ENCODE measurements around the gene UNC13B.

Gene UNC13B

DNA sequence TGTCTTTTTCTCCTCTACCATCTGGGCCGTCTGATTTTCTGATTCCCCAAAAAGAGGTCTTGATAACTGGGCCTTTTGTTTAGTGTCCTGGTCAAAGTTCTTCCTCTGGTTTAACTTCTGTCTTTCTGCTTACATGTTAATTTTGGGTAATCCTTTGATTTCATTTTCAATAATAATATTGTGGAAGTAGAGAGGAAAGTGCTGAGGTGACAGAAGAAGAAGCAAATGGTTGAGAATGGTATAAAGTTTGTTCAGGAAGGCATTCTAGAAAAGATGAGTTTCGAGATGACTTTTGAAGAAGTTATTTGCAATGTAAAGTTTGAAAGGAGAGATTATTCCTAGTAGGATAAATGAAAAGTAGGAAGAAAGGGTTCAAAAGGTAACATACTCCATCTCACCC, 118.1 kb downstream of the UNC13B start:
- H3K9ac ChIP-seq (ENCODE audit: low read length): no peak overlapping the region
- no peaks in the 10 kb centered on the region for H4K20me1 ChIP-seq (ENCODE audit: insufficient read depth, low read length)
- H3K4me3 ChIP-seq (ENCODE audit: low read depth, low read length, poor library complexity, severe bottlenecking): no peak overlapping the region
- H3K27me3 ChIP-seq (ENCODE audit: insufficient read depth, low read length): no peaks in the 10 kb centered on the region
- TF ChIP-seq, protein P1, sequence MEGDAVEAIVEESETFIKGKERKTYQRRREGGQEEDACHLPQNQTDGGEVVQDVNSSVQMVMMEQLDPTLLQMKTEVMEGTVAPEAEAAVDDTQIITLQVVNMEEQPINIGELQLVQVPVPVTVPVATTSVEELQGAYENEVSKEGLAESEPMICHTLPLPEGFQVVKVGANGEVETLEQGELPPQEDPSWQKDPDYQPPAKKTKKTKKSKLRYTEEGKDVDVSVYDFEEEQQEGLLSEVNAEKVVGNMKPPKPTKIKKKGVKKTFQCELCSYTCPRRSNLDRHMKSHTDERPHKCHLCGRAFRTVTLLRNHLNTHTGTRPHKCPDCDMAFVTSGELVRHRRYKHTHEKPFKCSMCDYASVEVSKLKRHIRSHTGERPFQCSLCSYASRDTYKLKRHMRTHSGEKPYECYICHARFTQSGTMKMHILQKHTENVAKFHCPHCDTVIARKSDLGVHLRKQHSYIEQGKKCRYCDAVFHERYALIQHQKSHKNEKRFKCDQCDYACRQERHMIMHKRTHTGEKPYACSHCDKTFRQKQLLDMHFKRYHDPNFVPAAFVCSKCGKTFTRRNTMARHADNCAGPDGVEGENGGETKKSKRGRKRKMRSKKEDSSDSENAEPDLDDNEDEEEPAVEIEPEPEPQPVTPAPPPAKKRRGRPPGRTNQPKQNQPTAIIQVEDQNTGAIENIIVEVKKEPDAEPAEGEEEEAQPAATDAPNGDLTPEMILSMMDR (IDR thresholded peaks at IDR 0.05; ENCODE audit: low read length): no peak
- no peak for TF ChIP-seq EZH2 (IDR thresholded peaks at IDR 0.05; ENCODE audit: borderline replicate concordance, low read length)
- no peaks in the 10 kb centered on the region for H3F3A ChIP-seq (ENCODE audit: insufficient read depth, low read length)
- no peaks in the 10 kb centered on the region for H3K4me1 ChIP-seq (ENCODE audit: insufficient read depth, low read length, severe bottlenecking)
- H3K27ac ChIP-seq (ENCODE audit: low read depth, low read length, poor library complexity, severe bottlenecking): no peak overlapping the region
- no peak overlapping the region for H3K4me2 ChIP-seq (ENCODE audit: low read length)
- no peaks in the 10 kb centered on the region for H3K9me2 ChIP-seq (ENCODE audit: low read depth, low read length)
- H3K9me3 ChIP-seq (ENCODE audit: low read length): no peaks in the 10 kb centered on the region
- no peaks in the 10 kb centered on the region for H3K36me3 ChIP-seq (ENCODE audit: insufficient read depth, low read length)
- H3K79me2 ChIP-seq (ENCODE audit: insufficient read depth, low read length): no peaks in the 10 kb centered on the region
- H2AFZ ChIP-seq (ENCODE audit: low read length): no peak overlapping the region

DNA sequence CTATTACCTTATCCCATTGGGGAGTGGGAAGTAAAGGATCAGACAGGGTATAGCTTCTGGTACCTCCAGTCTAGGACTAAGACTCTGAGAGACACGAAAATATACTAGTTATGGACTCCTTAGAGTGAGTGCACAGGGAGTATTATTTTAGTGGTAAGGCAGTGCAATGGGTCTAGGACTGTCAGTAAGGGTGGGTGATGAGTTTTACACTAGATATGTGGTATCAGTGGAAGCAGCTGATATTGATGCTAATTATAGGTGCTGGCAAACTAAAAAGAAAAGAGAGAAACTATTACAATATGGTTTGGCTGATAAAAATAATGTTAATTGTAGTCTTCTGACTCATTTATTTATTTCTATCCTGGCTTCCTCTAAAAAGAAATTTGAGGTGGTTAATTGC, 118.6 kb downstream of the UNC13B start:
- Histone ChIP-seq H4K20me1 (ENCODE audit: insufficient read depth, low read length) (no peaks in the 10 kb centered on the region), H3K9me2 (ENCODE audit: low read depth, low read length) (no peaks in the 10 kb centered on the region), H3K27me3 (ENCODE audit: insufficient read depth, low read length) (no peaks in the 10 kb centered on the region), H3K9me3 (ENCODE audit: low read length) (no peaks in the 10 kb centered on the region), H3K79me2 (ENCODE audit: insufficient read depth, low read length) (no peaks in the 10 kb centered on the region), H3K9ac (ENCODE audit: low read length) (no peak overlapping the region), H3K4me2 (ENCODE audit: low read length) (no peak overlapping the region), H3F3A (ENCODE audit: insufficient read depth, low read length) (no peaks in the 10 kb centered on the region), H2AFZ (ENCODE audit: low read length) (no peak overlapping the region), H3K27ac (ENCODE audit: low read depth, low read length, poor library complexity, severe bottlenecking) (no peak overlapping the region), H3K4me3 (ENCODE audit: low read depth, low read length, poor library complexity, severe bottlenecking) (no peak overlapping the region), H3K4me1 (ENCODE audit: insufficient read depth, low read length, severe bottlenecking) (no peaks in the 10 kb centered on the region), H3K36me3 (ENCODE audit: insufficient read depth, low read length) (no peaks in the 10 kb centered on the region)
- no peak for TF ChIP-seq EZH2 (IDR thresholded peaks at IDR 0.05; ENCODE audit: borderline replicate concordance, low read length)
- TF ChIP-seq, protein P1 (IDR thresholded peaks at IDR 0.05; ENCODE audit: low read length): no peak

DNA sequence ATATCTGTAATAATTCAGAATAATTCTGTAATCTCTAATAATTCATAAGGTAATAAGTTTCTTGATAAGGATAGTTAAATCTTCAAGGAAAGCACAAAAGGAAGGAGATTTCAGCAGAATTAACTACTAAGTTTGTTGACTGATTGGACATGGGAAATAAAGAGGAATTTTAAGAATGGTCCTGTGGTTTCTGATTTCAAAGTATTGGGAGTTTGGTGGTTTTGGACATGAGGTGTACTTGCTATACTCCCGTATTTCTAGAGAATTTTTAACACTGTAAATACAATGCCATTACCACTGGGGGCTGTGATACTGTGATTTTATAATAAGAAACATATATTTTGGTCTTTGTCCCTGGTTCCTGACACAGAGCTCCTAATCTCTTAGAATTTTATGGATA, 123.9 kb downstream of the UNC13B start:
- no peaks in the 10 kb centered on the region for H3K9me3 ChIP-seq (ENCODE audit: low read length)
- TF ChIP-seq, protein P1 (IDR thresholded peaks at IDR 0.05; ENCODE audit: low read length): no peak
- no peak for TF ChIP-seq EZH2 (IDR thresholded peaks at IDR 0.05; ENCODE audit: borderline replicate concordance, low read length)
- H3K4me3 ChIP-seq (ENCODE audit: low read depth, low read length, poor library complexity, severe bottlenecking): no peak overlapping the region
- no peaks in the 10 kb centered on the region for H3F3A ChIP-seq (ENCODE audit: insufficient read depth, low read length)
- no peaks in the 10 kb centered on the region for H3K27me3 ChIP-seq (ENCODE audit: insufficient read depth, low read length)
- H3K4me1 ChIP-seq (ENCODE audit: insufficient read depth, low read length, severe bottlenecking): no peaks in the 10 kb centered on the region
- H3K79me2 ChIP-seq (ENCODE audit: insufficient read depth, low read length): no peaks in the 10 kb centered on the region
- H3K9ac ChIP-seq (ENCODE audit: low read length): no peak overlapping the region
- no peaks in the 10 kb centered on the region for H3K9me2 ChIP-seq (ENCODE audit: low read depth, low read length)
- H2AFZ ChIP-seq (ENCODE audit: low read length): no peak overlapping the region
- no peak overlapping the region for H3K27ac ChIP-seq (ENCODE audit: low read depth, low read length, poor library complexity, severe bottlenecking)
- H3K4me2 ChIP-seq (ENCODE audit: low read length): no peak overlapping the region
- no peaks in the 10 kb centered on the region for H3K36me3 ChIP-seq (ENCODE audit: insufficient read depth, low read length)
- no peaks in the 10 kb centered on the region for H4K20me1 ChIP-seq (ENCODE audit: insufficient read depth, low read length)

All from OCI-LY1 (cell line).